HPDE6-E6E7 (cell line): Measurements from ENCODE around the gene LILRB5.
"Not testable (repeated sequence)": the region's sequence is repeated elsewhere in the genome, so short reads cannot be mapped to it uniquely, and the experiment has no call there.

Experiments
- DNase-seq: peaks from one replicate; pipeline ENCODE4 v3.0.0; 2011; ENCODE audit warnings: missing footprints; ENCODE audit errors: extremely low spot score

Gene LILRB5

GRCh38 chr19:54275951-54276350, 18.9 kb upstream of the LILRB5 start:
- no peak for DNase-seq

DNA sequence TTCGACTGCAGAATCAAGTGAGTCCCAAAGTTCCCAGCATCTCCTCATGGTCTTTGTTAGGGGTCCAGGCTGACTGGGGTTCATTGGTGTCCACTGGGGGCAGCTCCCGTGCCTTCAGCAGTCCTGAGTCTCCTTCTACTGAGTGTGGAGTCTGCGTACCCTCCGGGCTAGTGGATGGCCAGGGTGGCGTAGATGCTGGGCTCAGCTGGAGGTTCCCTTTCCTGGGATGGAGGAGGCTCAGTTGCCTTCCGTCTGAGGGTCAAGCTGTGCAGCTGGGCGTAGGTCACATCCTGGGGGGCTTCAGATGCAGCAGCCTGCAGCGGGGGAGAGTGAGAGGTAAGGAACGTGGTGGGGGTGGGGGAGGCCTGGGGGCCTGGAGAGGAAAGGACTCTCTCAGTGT, 17.4 kb upstream of the LILRB5 start:
- not testable (repeated sequence) for DNase-seq

DNA sequence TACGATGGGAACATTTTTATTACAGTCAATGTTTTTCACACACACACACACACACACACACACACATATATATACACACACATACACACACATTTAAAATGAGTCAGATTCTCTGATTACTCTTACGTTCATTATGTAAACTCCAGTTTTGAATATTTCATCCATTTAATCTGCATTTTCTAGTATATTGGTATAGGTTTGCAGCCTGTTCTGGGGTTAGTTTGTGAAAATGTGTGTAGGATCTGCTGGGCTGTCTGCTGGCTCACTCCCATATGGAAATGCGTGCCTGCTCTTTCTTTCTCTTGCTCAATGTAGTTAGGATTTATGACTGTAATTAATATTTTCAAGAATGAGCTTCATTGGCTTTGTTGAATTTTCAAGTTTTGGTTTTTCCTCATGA, 16.7 kb upstream of the LILRB5 start:
- DNase-seq: no peak

DNA sequence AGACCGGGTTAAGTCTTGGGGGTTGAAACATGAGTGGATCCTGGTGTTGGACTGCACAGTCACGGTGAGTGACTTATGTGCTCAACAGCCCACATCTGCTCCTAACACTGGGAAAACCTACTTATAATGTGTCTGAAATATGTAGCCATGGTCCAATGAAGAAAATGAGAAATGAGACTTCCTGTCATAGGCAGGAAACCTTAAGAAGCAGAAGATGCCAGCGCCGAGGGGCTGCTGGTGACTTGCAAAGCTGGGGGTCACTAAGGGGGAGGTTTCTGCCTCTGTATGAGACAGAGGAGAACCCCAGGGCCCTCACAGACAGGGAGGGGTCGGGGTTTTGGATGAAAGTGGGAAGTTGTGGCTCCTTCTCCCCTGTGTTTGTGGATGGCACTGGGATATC, 15.1 kb upstream of the LILRB5 start:
- not testable (repeated sequence) for DNase-seq

- not testable (repeated sequence) for DNase-seq
These were observed 14.5 kb upstream of the LILRB5 start for GRCh38 chr19:54271587-54271986.

DNA sequence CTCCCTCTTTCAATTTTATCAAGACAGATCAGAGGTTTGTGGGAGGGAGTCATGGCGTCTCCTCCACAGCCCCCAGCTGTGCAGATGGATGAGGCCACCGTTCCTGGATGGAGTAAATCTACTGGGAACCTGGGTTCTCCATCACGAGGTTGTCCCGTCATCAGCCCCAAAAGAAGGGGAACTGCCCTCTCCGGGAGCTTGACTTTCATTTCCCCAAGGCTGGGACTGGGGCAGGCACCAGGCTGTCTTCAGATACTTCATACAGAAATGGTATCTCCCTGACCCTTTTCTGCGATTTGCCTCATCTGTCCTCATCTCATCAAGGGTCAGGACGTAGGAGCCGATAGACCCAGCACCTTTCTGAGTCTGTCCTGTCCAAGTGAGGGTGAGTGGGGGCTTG, 14.0 kb upstream of the LILRB5 start:
- DNase-seq: no peak

- DNase-seq: no peak
These were observed 11.9 kb upstream of the LILRB5 start for GRCh38 chr19:54268936-54269335.

DNA sequence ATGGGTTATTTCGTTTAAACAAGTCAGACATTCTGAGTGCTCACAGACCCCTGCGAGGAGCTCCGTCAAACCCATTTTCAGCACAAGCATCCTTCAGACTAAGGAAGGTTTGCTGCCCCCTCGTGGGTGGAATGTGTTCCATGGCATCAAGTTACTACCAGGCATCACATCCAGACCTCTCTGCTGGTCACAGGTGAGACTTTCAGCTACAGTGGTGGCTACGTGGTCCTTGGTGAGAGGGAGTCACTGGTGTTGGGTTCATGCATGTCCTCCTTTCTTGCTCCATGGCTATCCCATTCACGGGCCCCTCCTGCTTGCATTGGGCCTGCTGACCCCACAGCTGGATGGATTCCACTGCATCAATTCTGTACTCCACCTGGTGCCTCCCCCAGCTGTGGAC, 9.1 kb upstream of the LILRB5 start:
- DNase-seq: peak; percentile 28

DNA sequence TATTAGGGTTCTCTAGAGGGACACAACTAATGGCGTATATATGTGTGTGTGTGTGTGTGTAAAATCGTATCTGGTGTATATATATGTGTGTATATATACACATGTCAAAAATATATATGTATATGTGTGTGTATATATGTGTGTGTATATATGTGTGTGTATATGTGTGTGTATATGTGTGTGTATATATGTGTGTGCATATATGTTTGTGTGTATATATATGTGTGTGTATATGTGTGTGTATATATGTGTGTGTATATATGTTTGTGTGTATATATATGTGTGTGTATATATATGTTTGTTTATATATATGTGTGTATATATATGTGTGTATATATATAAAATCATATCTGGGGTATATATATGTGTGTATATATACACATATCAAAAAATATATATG, 5.4 kb upstream of the LILRB5 start:
- DNase-seq: no peak

- DNase-seq: no peak
These were observed 5.0 kb upstream of the LILRB5 start for GRCh38 chr19:54262066-54262465.

DNA sequence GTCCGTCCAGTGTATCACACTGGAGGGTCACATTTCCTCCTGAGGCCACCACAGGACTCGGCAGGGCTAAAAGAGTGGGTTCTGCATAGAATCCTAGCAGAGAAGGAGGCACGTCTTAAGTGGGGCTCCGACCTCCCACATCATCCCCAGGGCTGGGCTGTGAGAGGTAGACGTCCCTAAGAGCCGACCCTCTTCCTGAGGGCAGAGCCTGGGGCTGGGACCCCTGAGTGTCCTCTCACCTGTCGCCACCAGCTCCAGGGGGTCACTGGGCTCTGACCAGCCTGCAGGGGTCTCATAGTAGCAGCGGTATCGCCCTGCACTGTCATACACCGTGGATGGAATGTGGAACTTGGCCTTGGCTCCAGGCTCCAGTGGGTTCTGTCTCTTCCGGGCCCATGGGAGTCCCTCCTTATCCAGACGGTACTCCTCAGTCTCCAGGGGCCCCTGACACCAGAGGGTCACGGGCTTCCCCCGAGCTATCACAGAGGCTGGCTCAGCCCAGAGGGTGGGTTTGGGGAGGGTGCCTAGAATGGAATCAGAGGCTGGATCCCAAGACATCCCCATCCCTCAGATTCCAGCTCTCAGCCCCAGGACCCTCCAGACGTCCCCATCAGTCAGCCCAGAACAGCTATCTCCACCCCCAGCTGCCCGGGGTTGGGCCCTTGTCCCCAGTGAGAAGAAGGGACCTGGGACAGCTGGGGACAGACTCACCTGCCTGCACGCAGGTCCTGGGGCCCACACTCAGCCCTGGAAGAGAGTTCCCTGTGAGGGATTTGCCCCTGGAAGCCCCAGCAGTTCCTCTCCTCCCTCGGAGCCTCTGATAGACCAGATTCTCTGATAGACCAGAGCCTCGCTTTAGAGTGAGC, 590 bp downstream of the LILRB5 start:
- DNase-seq: no peak

DNA sequence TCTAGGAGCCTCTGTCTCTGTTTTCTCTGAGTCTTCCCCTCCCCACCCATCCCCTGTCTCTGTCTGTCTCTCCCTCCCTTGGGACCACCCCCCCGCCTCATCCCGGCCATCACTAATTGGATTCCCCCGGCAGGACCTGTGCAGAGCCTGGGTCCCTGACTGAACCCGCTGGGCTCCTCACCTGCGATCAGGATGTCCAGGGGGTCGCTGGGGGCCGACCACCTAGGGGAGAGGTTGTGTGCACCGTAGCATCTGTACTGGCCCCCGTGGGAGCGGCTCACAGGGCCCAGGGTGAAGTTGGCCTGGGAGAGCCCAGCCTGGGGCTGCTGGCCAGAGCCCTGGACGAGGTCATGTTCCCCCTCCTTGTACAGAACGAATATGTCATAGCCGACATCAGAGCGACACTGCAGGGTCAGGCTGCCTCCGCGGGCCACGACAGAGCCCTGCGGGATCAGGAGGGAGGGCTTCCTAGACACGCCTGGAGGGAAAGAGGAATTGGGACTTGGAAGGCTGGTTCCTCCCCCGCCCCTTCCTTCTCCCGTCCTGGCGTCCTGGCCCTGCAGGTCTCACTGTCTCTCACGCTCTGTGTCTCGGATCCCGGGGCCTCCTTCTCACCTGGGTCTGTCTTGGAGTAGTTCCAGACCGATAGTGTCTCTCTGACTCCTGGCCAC, 1.8 kb downstream of the LILRB5 start:
- no peak for DNase-seq

GRCh38 chr19:54254195-54254906, 2.7 kb downstream of the LILRB5 start:
- DNase-seq: no peak

DNA sequence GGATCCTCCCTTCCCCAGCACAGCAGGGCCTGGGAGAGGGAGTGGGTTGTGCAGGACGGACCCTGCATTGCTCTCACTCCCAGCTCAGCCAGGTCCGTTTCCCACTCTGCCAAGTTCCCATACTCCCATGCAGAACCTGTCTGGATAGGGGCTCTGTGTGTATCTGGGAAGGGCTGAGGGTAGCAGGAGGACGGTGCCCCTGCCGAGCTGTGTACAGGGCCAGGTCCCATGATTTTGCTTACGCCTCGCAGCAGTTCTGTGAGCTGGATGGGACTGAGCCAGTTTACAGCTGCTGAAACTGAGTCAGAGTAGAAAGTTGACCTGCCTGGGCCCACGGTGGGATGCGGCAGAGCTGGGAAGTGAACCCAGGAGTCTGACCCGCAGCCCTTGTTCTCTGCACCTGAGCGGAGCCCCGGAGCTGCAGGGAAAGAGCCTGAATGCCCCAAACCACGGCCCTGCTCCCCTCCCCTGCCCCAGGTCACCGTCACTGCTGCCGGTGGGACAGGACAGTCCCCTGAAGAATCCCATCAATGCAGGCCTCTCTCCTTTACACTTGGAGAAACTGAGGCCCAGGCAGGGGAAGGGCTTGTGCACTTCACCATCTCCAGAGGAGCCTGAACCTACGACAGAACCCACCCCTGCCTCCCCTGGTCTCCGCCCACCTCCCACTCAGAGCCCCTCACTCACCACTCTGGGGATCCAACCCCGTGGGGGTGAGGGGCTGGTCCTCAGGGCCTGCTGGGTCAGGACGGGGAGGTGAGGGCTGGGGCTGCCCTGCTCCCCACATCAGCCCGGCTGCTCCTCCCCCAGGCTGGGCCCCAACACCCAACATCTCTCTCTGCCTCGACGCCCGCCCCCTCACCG, 3.5 kb downstream of the LILRB5 start:
- DNase-seq: no peak

DNA sequence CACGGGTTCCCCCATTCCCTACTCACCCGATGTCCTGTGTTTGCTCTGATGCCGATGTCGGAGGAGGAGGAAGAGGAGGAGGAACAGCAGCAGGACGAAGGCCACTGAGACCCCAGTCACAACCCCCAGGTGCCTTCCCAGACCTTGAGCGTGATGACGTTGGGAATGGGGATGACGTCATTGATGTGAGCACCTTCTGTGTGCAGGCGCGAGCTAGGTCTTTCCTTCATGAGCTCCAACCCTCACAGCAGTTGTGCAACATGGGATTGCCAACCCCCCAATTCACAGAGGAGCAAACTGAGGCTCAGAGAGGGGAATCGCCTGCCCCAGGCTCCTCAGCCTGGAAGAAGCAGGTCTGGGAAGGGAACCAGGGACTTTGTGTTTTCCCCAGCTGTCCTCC, 4.2 kb downstream of the LILRB5 start:
- no peak for DNase-seq

- no peak for DNase-seq
These were observed 4.8 kb downstream of the LILRB5 start for GRCh38 chr19:54252243-54252642.

DNA sequence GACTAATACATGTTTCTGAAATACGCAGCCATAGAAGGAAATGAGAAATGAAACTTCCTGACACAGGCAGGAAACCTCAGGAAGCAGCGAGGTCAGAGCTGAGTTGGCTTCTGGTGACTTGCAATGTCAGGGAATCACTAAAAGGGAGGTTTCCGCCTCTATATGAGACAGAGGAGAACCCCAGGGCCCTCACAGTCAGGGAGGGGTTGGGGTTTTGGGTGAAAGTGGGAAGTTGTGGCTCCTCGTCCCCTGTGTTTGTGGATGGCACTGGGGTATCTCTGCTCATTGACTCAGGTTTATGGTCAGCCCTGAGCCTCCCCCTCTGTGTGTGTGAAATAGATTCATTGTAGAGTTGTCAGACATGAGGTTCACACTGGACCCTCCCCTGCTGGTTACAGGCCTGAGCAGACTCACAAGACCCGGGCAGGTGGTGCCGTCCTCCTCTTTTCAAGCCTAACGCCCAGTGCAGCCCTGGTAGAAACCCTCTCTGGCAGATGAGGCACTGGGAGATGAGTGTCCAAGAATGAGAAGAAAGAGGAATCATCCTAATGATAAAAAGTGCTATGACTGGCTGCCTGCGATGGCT, 9.0 kb downstream of the LILRB5 start:
- DNase-seq: no peak

DNA sequence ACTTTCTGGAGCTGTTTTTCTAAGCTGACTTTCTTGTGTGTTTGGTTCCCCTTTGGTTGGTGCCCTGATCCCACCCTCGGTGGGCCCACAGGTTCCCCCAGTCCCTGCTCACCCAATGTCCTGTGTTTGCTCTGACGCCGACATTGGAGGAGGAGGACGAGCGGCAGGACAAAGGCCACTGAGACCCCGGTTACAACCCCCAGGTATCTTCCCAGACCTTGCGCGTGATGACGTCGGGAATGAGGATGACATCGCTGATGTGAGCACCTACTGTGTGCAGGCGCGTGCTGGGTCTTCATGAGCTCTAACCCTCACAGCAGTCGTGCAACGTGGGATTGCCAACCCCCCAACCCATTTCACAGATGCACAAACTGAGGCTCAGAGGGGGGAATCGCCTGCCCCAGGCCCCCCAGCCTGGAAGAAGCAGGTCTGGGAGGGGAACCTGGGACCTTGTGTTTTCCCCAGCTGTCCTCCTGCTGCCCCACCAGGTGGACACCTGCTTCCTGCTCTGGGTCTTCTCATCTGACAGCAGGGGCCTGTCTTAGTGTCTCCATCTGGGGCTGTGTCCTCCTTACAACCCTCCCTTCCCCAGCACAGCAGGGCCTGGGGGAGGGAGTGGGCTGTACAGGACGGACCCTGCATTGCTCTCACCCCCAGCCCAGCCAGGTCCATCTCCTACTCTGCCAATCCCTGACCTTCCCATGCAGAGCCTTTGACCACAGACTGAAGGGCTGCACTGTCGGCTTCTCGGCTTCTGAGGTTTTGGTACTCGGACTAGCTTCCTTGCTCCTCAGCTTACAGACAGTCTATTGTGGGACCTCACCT, 9.8 kb downstream of the LILRB5 start:
- DNase-seq: no peak

DNA sequence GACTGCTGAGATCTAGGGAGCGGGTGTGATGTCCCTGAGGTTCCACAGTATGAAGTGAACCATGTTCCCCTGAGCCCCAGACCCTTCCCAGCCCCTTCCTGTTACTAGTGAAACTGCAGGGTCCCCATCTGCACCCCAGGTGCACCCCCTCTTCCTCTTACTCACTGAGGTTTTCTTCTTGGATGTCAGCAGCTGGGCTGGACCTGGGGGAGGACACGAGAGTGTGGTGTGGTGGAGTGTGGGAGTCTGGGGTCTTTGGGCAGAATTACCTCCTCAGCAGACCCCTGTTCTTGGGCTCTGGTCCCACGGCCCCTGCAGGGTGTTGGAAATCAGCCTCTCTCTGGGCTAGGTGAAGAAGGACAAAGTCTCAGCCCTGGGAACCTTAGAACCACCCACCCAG, 11.1 kb downstream of the LILRB5 start:
- no peak for DNase-seq

GRCh38 chr19:54243809-54244208, 13.3 kb downstream of the LILRB5 start:
- DNase-seq: not testable (repeated sequence)
